SKM-1 treated with dmso at 0.1 percent for 144 hours (cell line): ENCODE measurements around the gene SHC2.
A peak's percentile ranks its signal among the peaks of the same experiment; 100 is the strongest.
"Not testable (repeated sequence)": the region's sequence is repeated elsewhere in the genome, so short reads cannot be mapped to it uniquely, and the experiment has no call there.

ENCODE experiments used
- DNase-seq: peaks from one replicate; lab custom pipeline; 2025; ENCODE audit not compliant: unreplicated experiment; lab: John Stamatoyannopoulos, UW

The SHC2 gene

DNA sequence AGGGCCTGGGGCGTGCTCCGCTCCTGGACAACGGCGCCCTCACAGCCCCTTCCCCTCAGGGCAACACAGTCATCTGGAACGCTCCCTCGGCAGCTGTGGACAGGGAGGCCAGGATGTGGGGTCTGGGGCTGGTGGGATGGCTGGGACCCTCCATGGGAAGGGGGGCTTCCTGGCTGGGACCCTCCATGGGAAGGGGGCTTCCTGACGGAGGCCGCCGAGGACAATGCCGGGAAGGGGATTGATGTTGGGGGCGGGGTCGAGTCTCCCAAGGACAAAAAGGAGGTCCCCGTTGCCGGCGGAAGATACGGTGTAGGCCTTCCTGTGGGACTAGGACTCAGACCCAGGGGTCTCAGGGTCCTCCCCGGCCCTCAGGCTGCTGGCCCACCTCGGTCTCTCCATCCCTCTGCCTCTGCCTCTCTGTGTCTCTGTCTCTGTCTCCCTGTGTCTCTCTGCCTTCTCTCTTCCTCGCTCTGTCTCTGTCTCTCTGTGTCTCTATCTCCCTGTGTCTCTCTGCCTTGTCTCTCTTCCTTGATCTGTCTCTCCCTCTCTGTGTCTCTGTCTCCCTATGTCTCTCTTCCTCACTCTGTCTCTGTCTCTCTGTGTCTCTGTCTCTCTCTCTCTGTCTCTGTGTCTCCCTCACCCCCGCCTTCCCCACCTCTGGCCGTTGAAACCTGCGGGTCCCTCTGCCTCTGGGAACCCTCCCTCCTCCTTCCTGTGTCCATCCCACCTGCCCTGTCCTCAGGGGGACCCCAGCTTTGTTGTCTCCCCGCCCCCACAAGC lies 32.7 kb upstream of the SHC2 start:
- no peak for DNase-seq

DNA sequence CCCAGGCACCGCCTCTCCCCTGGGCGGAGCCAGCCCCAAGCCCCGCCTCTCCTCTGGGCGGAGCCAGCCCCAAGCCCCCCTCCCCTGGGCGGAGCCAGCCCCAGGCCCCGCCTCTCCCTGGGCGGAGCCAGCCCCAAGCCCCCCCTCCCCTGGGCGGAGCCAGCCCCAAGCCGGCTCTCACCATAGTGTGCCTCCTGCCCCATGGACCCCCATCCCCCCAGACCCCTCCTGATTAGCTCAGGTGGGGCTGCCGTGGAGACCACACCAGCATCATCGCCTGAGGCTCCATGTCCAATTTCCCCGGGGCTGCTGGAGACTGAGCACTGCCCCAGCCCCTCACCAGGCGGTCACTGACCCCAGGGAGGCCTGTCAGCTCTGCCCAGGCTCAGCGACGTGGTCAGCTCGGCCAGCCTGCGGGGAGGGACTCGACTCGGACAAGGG lies 31.3 kb upstream of the SHC2 start:
- DNase-seq = no peak

DNA sequence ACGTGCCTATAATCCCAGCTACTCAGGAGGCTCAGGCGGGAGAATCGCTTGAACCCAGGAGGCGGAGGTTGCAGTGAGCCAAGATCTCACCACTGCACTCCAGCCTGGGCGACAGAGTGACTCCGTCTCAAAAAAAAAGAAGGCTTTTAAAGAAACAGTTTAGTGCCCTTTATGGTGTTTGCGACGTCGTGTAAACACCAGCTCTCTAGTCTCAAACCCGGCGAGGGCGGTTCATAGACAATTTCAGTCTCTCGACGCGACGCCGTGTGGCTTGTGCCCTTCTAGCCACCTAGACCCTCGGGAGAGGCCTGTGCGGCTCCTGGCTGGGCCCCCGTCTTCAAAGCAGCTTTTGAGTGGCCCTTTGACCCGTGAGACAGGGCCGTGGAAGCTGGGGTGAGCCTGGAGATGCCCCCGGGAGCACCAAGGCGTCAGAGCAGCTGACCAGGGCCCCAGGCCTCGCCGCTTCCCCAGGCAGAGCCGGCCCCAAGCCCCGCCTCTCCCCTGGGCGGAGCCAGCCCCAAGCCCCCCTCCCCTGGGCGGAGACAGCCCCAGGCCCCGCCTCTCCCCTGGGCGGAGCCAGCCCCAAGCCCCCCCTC lies 30.4 kb upstream of the SHC2 start:
- DNase-seq = no peak

DNA sequence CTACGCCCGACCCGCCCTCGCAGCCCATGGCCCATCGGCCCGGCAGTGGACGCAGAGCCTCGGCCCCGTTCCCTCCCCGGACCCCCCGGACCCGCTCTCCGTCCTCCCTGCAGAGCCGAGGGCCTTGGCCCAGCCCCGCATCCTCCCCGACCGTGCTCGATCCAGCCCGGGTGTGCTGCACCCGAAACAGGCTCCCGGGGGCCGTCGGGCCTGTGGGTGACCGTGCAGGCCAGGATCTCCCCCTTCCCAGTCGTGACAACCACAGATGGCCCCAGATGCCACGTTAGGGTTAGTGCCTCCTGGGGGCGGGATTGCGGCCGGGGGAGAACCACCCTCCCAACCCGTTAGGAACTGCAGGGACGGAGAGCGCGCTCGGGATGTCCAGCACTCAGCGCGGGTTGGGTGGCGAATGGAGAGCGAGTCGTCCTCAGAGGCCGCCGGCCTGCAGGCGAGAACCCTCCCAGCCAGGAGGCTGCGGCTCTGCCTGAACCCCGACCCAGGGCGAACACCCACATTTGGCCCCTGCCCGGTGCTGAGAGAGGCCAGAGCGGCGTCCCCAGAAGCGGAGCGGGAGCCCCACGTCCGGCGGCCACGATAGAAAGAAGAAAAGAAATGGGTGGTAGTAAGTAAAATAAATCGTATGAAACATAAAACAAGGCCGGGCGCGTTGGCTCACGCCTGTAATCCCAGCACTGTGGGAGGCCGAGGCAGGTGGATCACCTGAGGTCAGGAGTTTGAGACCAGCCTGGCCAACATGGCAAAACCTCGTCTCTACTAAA lies 28.8 kb upstream of the SHC2 start:
- no peak for DNase-seq

DNA sequence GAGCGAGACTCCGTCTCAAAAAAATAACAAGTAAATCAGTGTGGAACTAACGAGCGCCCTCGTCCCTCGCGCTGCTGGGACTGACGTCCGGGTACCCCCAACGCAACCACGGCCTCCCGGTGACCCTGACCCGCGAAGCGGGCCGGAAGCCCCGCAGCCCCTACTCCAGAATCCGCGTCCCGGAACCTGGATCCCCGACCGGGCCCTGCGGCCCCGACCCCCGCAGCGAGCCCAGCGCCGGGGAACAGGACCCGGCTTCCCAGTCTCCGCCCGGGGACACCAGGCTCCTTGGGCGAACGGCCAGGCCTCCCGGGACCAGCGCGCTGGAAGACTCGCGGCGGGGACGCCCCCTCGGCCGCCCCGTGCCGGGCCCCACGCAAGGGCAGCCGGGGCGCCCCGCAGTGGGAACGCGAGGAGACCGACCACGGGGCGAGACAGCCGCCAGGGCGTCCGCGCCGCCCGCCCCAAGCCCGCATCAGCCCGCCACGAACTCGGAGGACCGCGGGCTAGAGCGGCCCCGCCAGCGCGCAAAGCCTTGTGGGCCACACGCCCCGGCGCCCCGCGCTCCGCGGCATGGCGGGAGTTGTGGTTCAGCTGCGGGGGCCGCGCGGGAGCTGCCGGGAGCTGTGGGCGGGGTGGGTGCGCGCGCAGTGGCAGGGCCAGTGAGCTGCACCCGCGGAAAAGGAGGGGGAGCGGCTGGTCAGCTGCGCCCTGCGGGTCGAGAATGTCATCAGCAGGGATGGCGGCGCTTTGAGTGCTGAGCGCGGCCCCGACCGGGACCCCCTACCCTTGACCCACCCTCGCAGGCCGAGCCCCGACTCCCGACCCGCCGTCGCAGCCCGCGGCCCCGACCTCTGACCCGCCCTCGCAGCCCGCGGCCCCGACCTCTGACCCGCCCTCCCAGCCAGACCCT lies 27.9 kb upstream of the SHC2 start:
- DNase-seq = peak; percentile 82

DNA sequence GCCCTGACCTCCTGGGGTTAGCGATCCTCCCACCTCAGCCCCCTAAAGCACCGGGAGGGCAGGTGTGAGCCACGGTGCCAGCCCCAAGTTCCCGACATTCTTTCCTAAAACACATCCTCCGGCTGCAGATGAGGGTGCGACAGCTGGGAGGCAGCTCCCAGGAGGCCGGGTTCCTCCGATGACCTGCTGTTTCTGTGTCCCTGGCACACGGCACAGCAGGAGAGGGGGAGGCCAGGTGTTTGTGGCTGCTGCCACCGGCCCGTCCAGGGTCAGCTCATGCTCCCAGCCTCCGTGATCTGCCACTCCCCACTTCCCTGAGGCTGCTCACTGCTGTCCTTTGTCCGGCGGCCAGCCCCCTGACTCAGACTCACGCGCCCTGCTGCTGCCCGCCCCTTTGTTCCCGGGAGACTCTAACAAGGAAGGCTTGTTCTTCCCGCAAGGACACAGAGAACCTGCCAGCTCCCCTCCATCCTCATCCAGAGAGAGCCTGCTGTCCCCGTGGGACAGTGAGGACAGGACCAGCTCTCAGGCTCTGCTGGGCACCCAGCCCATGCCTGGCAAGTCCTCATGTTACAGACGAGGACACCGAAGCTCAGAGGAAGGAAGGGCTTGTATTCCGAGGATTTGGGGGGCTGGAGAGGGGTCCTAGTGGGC lies 24.9 kb upstream of the SHC2 start:
- no peak for DNase-seq

DNA sequence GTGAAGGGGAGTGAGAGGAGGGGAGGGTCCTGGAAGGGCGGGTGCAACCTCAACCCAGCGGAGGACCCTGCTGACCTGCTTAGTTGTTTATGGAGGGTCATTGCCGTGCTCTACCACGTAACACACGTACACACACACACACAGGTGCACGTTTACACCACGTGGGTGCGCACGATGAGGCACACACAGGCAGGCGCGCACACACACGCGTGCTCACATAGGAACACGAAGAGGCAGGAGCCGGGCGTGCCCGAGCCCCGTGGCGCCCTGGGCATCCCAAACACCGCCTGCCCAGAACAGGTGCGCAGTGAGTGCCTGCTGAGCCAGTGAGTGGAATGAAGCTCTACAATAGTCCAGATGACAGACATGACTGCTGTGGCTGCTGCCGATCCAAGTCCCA lies 24.2 kb upstream of the SHC2 start:
- DNase-seq = no peak

DNA sequence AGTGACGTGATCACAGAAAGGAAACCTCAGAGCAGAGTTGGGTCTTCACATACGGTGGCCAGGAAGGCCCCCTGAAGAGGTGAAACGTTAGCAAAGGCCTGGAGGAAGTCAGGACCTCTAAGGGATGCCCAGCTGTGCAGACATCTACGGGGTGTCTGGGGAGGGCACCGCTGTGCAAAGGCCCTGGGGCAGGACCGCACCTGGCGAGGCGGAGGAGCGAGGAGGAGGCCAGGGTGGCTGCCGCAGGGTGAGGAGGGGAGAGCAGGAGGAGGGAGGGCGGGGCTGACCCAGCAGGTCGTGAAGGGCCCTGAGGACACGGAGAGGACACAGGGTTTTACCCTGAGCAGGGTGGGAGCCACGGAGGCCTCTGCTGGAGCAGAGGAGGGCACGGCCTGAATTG lies 23.7 kb upstream of the SHC2 start:
- DNase-seq = no peak

DNA sequence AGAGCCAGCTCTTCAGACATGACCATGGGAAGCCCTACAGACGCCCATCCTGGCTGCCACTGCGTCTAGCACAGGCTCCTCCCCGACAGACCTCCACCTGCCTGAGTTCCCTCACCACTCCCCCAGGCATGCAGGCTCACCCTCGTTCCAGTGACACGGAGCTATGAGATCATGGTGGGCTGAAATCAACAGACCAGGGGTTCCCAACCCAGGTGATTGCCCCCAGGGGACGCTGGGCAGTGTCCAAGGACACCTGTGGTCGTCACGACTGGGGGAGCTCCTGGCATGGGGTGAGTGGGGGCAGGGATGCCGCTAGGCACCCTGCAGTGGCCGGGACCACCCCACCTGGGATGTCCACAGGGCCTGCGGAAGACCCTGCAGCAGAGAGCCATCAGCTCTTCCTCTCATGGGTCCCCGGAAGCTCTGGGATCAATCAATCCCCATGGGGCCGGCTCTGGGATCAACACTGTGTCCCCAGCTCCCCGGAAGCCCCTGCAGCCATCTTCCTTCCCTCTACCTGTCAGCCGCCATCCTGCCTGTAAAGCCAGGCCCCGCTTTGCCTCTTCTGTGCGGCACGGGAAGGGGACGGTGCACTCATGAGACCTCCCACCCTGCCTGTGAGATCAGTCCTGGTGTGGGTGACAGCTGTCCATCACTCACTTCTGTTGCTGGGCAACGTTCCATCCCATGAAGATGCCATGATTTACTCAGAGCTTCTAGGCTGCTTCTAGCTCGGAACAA lies 22.7 kb upstream of the SHC2 start:
- no peak for DNase-seq

DNA sequence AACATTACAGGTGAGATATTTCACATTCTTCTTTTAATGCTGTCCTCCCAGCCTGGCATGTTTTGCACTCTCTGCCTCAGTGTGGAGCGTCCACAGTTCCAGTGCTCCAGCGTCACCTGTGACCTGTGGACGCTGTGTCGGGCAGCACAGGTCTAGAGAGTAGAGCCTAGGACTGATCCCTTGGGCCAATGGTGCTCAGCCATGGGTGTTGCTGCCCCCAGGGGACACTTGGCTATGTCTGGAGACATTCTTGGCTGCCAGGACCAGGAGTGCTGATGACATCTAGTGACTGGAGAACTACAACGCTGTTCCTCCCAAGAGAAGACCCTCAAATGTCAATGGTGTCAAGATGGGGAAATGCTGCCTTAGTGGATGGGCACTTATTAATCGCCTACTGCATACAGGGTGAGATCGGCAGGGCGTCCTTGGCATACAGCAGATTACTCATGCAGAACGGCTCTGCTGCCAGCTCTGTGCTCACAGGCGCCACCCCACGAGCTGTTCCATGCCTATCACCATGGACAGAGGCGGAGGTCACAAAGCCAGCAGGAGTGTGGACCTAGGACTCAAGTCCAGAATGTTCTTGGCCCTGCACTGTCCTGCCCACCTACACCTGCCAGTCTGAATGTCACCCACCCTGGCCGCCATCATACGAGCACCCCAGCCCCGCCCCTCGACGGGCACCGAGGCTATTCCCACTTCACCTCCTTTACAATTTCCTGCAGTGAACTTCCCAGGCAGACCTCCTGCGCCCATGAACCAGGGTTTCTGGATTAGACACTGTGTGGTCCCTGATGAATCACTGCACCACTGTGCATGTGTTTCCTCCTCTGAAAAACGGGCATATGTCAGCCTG lies 21.6 kb upstream of the SHC2 start:
- no peak for DNase-seq

DNA sequence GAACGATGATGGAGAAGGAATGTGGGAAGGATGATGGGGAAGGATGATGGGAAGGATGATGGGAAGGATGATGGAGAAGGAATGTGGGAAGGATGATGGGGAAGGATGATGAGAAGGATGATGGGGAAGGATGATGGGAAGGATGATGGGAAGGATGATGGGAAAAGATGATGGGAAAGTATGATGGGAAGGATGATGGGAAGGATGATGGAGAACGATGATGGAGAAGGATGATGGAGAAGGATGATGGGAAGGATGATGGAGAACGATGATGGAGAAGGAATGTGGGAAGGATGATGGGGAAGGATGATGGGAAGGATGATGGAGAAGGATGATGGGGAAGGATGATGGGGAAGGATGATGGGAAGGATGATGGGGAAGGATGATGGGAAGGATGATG lies 20.3 kb upstream of the SHC2 start:
- DNase-seq = not testable (repeated sequence)

DNA sequence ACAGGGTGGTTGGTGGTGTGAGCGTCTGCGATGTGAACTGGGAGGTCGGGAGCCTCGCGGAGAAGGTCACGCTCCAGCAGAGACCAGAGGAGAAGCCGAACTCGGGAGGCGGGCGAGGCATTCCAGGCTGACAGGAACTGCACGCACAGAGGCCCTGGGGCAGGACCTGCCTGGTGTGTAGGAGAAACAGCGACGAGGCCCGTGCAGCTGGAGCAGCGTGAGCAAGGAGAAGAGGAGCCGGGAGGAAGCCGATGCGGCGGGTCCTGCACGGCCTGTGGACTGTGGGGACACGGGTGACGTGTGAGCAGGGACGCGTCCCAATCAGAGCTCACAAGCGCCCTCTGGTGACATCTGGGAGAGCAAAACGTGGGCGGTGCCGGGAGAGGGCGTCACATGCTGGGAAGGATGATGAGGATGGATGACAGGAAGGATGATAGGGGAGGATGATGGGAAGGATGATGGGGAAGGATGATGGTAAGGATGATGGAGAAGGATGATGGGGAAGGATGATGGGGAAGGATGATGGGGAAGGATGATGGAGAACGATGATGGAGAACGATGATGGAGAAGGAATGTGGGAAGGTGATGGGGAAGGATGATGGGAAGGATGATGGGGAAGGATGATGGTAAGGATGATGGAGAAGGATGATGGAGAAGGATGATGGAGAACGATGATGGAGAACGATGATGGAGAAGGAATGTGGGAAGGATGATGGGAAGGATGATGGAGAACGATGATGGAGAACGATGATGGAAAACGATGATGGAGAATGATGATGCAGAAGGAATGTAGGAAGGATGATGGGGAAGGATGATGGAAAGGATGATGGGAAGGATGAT lies 19.4 kb upstream of the SHC2 start:
- peak; percentile 47 for DNase-seq

DNA sequence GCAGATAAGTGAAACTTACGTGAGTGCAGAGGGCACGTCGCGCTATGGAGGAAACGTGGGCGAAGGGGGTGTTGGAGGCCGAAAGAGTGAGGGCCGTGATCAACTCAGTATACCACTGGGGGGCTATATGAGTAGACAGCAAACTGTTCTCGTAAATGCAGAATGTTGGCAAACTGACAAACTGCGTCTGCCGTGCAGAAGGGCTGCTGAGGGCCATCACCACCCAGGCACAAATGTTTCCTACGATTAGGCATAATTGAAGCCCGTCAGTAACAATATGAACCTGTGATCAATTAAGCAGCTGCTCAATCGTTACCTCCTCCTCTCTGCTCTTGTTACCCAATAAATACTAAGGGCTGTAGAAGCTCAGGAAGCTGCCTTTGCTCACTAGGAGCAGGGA lies 18.1 kb upstream of the SHC2 start:
- DNase-seq = no peak

DNA sequence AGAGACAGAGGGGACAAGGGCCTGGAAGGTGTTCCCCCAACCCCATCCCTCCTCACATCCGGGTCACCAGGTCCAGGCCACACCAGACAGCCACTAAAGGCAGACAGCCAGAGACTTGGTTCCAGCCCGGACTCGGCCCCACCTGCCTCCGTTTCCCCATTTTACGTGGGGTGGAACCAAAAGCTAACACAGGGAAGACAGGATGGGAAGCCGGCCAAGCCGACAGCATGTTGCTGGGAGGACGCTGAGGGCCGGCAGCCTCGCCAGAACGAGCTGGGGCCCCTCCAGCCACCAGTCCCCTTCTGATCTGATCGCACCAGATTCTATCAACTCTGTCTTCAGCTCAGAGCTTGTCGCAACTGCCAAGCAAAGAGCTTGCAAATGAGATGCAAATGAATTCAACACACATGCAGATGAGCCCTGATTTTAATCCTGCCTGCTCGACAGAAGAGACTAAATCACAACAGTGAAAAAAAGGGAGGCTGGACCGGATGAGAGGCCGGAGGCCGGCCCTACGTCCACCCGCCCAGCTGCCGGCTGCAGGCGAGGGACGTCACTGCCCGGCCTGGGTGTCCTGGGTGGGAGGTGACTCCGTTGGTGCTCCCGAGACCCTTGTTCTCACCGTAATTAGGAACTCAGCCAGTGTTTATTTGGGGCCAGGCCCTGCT lies 17.5 kb upstream of the SHC2 start:
- DNase-seq = no peak

DNA sequence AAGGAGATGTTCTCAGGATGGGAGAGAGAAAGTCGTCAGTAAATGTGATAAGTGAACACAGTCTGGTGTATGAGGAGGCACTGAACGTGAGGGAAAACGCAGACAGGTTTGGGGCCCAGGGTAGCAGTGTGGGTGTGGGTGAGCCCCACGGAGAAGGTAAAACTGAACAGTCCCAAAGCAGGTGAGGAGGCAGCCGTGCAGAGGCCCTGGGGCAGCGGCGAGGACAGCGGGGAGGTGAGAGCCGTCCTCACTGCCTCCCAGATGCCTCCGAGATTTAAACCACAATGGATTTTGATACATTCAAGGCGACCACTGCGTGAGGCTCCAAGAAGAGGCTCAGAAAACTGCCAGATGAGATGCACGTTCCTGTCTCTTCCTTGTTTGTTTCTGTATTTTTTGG lies 14.5 kb upstream of the SHC2 start:
- no peak for DNase-seq

DNA sequence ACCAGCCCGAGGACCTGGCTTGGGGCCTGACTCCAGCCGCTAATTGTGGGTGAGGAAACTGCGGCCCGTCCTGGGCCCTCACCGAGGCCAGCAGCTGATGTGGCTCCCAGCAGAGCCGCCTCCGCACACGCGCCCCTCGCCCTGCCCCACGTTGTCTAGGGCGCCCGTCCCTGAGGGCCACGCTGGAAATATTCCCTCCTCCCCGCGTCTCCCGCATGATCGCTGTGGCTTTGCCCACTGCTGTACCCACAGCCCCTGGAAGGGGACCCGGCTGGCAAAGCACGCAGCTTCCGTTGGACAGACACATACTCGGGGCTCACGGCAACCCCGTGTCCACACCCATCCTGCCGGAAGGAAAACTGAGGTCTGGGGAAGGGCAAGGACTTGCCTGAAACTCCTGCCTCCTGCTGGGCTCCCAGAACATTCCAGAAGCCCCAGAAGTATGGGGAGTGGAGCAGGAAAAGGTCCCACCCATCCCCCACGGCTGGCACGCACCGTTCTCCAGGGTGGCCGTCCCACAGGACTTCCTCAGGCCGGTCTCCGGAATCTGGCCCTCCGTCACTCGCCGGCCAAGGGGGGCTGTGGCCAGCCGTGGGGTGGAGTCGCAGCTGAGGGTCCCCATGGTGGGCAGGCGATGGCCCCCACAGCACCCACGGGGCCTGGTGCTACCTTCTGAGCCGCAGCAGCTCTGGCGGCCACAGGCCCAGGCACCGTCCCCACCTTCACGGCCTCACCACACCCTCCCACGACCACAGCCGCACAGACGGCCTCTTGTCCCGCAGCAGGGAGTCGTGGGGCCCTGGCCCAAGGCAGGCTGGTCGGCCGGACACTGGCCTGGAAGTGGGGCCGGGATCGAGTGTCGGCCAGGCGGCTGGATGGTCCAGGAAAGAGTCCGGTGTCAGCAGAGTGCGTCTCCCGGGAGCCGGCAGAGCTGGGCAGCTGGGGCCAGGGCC lies 13.6 kb upstream of the SHC2 start:
- DNase-seq = no peak
